GM23338 (cell line): ENCODE measurements around the gene CALML3.

Experiments
- CREB1 ChIP-seq: fragments of 250-450 bp; sonication (Bioruptor Pico); IDR thresholded peaks from 2 replicates; pipeline ENCODE4 v1.5.0; 2020; ENCODE audit warnings: low read depth, mild to moderate bottlenecking, moderate library complexity
- CTCF ChIP-seq, 2 experiments: fragments of 200-600 bp in 1 of 2; sonication (generic) in 1 of 2; conservative IDR thresholded peaks; 2 replicates each; pipeline versions ENCODE4 v1.5.1 to v1.6.1; 2016 to 2017; ENCODE audit warnings: antibody characterized with exemption in 2 of 2, low read depth in 2 of 2, mild to moderate bottlenecking in 2 of 2, moderate library complexity in 1 of 2
- ETS1 ChIP-seq: IDR thresholded peaks from 2 replicates; pipeline ENCODE4 v1.6.1; 2016; ENCODE audit warnings: antibody characterized with exemption
- EZH2 ChIP-seq: fragments of 200-600 bp; sonication (generic); IDR thresholded peaks from one replicate; pipeline ENCODE4 v1.8.0; 2017; ENCODE audit warnings: antibody characterized with exemption, mild to moderate bottlenecking, low read depth; ENCODE audit not compliant: unreplicated experiment
- EZH2phosphoT487 ChIP-seq: fragments of 200-600 bp; sonication (generic); IDR thresholded peaks from one replicate; pipeline ENCODE4 v1.8.1; 2018; ENCODE audit warnings: antibody characterized with exemption; ENCODE audit not compliant: unreplicated experiment
- JUNB ChIP-seq: IDR thresholded peaks from one replicate; pipeline ENCODE4 v1.6.1; 2016; ENCODE audit warnings: antibody characterized with exemption; ENCODE audit not compliant: unreplicated experiment
- NANOG ChIP-seq: IDR thresholded peaks from 2 replicates; pipeline ENCODE4 v1.6.1; 2016; ENCODE audit warnings: antibody characterized with exemption, borderline replicate concordance
- POLR2AphosphoS5 ChIP-seq: IDR thresholded peaks from 2 replicates; pipeline ENCODE4 v1.6.1; 2016; ENCODE audit warnings: antibody characterized with exemption, low read depth
- REST ChIP-seq: IDR thresholded peaks from one replicate; pipeline ENCODE4 v1.6.1; 2018; ENCODE audit warnings: antibody characterized with exemption; ENCODE audit not compliant: unreplicated experiment
- STAT1 ChIP-seq: IDR thresholded peaks from one replicate; pipeline ENCODE4 v1.6.1; 2016; ENCODE audit warnings: antibody characterized with exemption; ENCODE audit not compliant: unreplicated experiment
- ZNF114 ChIP-seq: fragments of 250-450 bp; sonication (Bioruptor Pico); IDR thresholded peaks from 2 replicates; pipeline ENCODE4 v1.5.0; 2020; ENCODE audit warnings: mild to moderate bottlenecking, moderate library complexity
- ZNF331 ChIP-seq: fragments of 250-450 bp; sonication (Bioruptor Pico); IDR thresholded peaks from 2 replicates; pipeline ENCODE4 v1.5.0; 2020; ENCODE audit warnings: low read depth, mild to moderate bottlenecking, moderate library complexity
- ZNF462 ChIP-seq: fragments of 250-450 bp; sonication (Bioruptor Pico); IDR thresholded peaks from 2 replicates; pipeline ENCODE4 v1.5.0; 2020; ENCODE audit warnings: mild to moderate bottlenecking, moderate library complexity

- no peak for TF ChIP-seq REST
- no peak for TF ChIP-seq CTCF (conservative IDR thresholded peaks at IDR 0.05; ENCODE audit: low read depth in 2 of 2)
- no peak for TF ChIP-seq EZH2
- no peak for TF ChIP-seq ZNF114 (CRISPR knock-in tag)
- TF ChIP-seq ZNF331 (CRISPR knock-in tag) = no peak
- TF ChIP-seq POLR2AphosphoS5 = no peak
- no peak for TF ChIP-seq JUNB
- TF ChIP-seq ETS1 = no peak
- TF ChIP-seq EZH2phosphoT487 = no peak
- TF ChIP-seq NANOG = no peak
- no peak for TF ChIP-seq CREB1 (CRISPR knock-in tag)
- TF ChIP-seq STAT1 = no peak
- TF ChIP-seq ZNF462 (CRISPR knock-in tag) = no peak
Observed at GRCh38 chr10:5517546-5517945, 7.2 kb upstream of the CALML3 start.
